ENCODE data around the gene SPDYE3.
A peak's percentile ranks its signal among the peaks of the same experiment; 100 is the strongest.
"Not testable (repeated sequence)": the region's sequence is repeated elsewhere in the genome, so short reads cannot be mapped to it uniquely, and the experiment has no call there.

The SPDYE3 gene

GRCh38 chr7:100292162-100292561 lies 15.3 kb upstream of the SPDYE3 start:
- DNase-seq: not testable (repeated sequence)

GRCh38 chr7:100295269-100295668 lies 12.2 kb upstream of the SPDYE3 start:
- not testable (repeated sequence) for DNase-seq

GRCh38 chr7:100297852-100298631 lies 9.5 kb upstream of the SPDYE3 start:
- not testable (repeated sequence) for DNase-seq

- not testable (repeated sequence) for DNase-seq
Measured at GRCh38 chr7:100298632-100298895, 8.9 kb upstream of the SPDYE3 start.

- DNase-seq: not testable (repeated sequence)
Measured at GRCh38 chr7:100304526-100304925, 3.0 kb upstream of the SPDYE3 start.

GRCh38 chr7:100318329-100318728 lies 10.8 kb downstream of the SPDYE3 start:
- not testable (repeated sequence) for DNase-seq

GRCh38 chr7:100321648-100322047 lies 14.1 kb downstream of the SPDYE3 start:
- DNase-seq: not testable (repeated sequence)

- not testable (repeated sequence) for DNase-seq
Measured at GRCh38 chr7:100324194-100324593, 16.7 kb downstream of the SPDYE3 start.

- not testable (repeated sequence) for DNase-seq
Measured at GRCh38 chr7:100325671-100326070, 18.2 kb downstream of the SPDYE3 start.

- not testable (repeated sequence) for DNase-seq
Measured at GRCh38 chr7:100326914-100327313, 19.4 kb downstream of the SPDYE3 start.

- DNase-seq: peak; percentile 96
Measured at GRCh38 chr7:100335566-100336466, 28.3 kb downstream of the SPDYE3 start.

- DNase-seq: not testable (repeated sequence)
Measured at GRCh38 chr7:100338083-100338696, 30.7 kb downstream of the SPDYE3 start.

GRCh38 chr7:100341286-100341685 lies 33.8 kb downstream of the SPDYE3 start:
- not testable (repeated sequence) for DNase-seq

GRCh38 chr7:100342765-100343164 lies 35.3 kb downstream of the SPDYE3 start:
- DNase-seq: no peak

- DNase-seq: not testable (repeated sequence)
Measured at GRCh38 chr7:100344124-100344559, 36.6 kb downstream of the SPDYE3 start.

- DNase-seq: peak; percentile 53
Measured at GRCh38 chr7:100344560-100345287, 37.2 kb downstream of the SPDYE3 start.

GRCh38 chr7:100345288-100345672 lies 37.8 kb downstream of the SPDYE3 start:
- DNase-seq: peak; percentile 86

- DNase-seq: no peak
Measured at GRCh38 chr7:100346921-100347320, 39.4 kb downstream of the SPDYE3 start.

- no peak for DNase-seq
Measured at GRCh38 chr7:100348805-100349204, 41.3 kb downstream of the SPDYE3 start.

- no peak for DNase-seq
Measured at GRCh38 chr7:100349757-100350156, 42.3 kb downstream of the SPDYE3 start.

- DNase-seq: no peak
Measured at GRCh38 chr7:100351657-100352058, 44.2 kb downstream of the SPDYE3 start.

- not testable (repeated sequence) for DNase-seq
Measured at GRCh38 chr7:100352230-100352781, 44.8 kb downstream of the SPDYE3 start.
